NCI-H345 (cell line): ENCODE measurements around the gene CPM.
A peak's percentile ranks its signal among the peaks of the same experiment; 100 is the strongest.

ENCODE experiments used
- DNase-seq: peaks from one replicate; lab custom pipeline; 2025; lab: John Stamatoyannopoulos, UW

Gene CPM

DNA sequence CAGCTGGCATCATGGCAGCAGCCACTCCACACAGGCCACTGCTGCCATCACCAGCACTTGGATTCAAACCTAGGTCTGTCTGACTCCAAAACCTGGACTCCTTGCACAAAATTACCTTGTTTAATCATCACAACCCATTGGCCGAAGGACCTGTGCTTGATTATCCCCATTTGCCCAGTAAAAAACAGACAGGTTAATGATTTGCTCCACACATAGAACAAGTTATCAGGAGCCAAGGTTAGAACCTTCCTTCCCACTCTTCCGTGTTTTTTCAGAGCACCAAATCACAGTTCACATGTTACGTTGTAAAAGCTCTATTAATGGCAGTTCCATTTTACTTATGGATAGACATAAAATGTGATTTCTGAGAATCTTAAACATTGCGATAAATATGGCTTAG is 23.5 kb upstream of the CPM start:
- no peak for DNase-seq

DNA sequence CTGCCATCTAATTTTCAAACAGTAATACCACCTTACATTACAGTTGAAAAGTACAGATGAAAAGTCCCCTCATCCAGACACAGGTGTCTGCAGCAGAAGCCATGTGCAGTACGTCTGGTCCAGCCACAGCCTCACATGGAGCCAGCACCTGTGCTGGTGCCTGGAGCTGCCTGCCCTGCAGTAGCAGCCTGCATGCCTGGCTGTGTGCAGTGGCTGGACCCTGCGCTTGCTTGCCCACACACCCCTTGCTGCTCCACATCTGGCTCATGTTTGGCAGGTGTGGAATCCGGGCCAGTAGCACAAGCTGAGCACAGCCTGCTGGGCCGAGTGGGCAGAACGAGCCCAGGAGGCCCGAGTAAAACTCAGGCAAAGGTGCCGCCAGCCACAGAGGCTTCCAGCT is 21.8 kb upstream of the CPM start:
- DNase-seq, result no peak

DNA sequence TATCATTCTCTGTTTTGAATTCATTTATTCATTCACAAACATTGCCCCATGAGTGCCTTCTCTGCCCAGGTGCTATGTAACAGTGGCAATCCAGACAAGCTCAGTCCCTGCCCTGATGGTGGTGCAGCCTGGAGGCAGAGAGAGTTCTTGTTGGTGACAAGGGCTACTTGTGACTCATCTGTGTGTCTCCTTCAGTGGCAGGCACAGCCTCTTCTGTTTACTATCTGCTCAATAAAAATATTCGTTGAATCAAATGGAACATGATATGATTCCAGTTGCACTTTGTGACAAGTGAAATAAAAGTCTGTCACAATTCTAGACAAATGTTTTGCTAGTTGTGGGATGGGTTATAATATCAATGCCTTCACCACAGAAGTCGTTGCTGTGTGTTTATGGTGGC is 20.6 kb upstream of the CPM start:
- DNase-seq, result no peak

DNA sequence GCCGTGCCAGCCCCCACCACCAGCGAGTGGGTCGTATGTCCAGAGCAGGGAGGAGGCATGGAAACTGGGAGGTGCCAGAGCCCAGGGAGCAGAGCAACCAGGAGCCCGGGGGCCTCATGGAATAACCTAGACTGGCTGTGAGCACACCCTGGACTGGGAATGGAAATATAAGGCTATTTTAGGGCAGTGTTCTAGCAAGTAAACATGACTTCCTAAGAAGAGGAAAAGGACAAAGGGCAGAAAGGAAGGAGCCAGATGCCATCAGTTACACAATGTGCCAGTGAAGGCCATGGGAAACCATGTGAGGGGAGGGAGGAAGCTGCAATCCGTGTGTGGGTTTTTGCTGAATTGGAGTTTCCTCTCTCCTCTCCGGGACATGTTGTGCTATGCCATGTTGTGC is 18.7 kb upstream of the CPM start:
- DNase-seq, result no peak

DNA sequence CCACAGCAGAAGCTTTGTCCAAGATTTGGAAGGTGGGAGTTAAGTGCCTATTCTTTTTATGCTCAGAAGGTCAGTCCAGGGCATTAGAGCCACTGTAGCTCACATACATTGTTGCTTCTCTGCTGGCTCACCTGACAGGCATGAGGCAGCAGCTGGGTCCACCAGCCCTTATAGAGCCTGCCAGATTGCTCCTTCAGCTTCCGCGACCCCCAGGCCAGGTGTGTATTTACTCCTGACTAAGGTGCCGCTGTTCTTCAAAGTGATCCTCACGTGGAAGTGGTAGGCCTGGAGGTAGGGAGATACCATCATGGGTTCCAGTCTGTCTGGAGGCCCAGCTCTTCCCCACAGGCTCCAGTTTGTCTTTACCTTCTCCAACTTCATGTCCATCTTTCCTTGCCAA is 17.5 kb upstream of the CPM start:
- no peak for DNase-seq

DNA sequence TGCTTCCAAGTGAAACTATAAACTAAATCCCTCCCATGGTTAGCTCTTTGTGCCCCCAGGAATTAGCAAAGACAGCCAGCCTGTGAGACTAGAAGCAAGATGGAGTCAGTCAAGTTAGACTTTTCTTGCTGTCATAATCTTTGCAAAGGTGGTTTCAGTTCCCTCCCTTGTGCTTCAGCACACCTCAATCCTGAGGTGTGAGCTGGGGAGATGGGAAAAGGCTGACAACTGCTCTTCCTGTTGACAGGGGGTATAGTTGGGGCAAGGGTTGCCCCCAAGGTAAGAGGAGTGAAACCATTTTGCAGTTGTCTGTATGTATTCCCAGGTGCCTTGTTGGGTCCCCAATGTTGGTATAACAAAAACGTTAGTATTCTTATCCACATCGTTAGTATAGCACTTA is 12.3 kb upstream of the CPM start:
- no peak for DNase-seq

DNA sequence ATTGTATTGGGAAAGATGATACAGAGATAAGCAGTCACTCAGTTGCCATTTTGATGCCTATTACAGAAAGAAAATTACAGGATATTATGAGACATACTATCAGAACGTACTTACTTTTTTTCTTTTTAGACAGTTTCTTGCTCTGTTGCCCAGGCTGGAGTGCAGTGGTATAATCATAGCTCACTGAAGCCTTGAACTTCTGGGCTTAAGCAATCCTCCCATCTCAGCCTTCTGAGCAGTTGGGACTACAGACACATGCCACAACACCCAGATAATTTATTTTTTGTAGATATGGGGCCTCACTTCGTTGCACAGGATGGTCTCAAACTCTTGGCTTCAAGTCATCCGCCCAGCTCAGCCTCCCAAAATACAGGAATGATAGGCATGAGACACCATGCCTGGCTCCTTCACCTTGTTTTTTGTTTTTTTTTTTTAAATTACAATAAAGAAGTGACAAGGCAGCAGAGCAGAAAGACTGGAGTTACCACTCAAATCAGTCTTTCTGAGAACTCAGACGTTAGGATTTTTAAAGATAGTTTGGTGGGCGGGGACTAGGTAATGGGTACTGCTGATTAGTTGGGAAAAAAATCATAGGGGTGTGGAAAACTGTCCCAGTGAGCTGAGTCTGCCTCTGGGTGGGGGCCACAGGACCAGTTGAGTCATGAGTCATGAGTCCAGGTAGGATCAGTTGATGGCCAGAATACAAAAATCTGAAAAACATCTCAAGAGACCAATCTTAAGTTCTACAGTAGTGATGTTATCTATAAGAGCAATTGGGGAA is 11.5 kb upstream of the CPM start:
- no peak for DNase-seq

DNA sequence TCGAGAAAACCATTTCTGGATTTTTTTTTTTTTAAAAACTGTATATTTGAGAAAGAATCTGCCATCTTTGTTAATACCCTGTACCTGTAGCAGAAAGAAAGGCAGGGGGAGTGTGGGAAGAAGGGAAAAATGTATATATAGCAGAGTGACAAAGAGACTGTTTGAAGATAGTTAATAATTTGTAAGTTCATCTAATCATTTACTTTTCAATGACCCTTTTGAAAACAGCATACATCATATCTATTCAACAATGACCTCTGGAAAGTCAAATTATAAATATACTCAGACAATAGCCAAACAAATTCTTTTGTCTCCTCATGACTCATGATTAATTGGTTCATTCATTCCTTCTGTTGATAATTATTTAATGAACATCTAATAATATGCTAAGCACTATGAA is 10.9 kb upstream of the CPM start:
- no peak for DNase-seq

DNA sequence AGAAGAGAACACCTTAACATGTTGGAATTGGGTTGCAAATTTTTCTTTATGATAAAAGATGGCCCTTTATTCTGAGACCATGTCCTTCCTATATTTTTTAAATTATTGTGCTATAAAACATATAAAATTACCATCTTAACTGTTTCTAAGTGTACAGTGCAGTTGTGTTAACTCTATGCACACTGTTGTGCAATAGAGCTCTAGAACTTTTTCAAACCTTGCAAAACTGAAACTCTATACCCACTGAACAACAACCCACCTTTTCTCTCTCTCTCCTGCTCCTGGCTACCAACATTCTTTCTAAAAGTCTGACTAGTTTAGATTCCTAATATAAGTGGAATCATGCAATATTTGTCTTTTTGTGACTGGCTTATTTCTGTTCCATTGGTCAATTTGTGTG is 7.8 kb upstream of the CPM start:
- DNase-seq, result no peak

DNA sequence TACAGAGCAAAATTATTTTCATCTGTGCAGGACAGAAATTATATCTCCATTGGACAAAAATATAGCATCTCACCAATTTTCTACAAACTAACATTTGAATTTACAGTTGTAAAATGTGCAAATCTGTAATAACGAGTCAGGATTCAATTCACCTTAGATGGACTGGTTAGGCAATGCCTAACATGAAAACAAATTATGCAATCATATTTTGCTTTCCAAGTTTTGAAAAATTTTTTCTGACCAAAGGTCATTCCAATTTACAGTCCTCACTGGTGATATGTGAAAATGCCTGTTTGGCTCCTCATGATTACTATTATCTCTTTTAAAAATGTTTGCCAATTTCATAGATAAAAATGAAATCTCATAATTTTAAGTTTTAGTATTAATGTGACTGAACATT is 6.5 kb upstream of the CPM start:
- no peak for DNase-seq

DNA sequence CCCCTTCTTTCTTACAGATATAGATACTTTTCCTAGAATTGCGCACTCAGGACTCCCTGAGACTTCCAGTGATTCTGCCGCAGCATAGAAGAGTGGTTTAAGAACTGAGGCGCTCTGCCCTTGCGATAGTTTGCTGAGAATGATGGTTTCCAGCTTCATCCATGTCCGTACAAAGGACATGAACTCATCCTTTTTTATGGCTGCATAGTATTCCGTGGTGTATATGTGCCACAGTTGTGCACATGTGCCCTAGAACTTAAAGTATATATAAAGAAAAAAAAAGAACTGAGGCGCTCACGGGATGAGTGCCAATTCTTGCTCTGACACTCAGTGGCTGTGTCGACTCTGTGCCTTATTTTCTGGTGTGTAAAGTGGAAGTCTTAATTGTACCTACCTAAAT is 1.4 kb upstream of the CPM start:
- no peak for DNase-seq

DNA sequence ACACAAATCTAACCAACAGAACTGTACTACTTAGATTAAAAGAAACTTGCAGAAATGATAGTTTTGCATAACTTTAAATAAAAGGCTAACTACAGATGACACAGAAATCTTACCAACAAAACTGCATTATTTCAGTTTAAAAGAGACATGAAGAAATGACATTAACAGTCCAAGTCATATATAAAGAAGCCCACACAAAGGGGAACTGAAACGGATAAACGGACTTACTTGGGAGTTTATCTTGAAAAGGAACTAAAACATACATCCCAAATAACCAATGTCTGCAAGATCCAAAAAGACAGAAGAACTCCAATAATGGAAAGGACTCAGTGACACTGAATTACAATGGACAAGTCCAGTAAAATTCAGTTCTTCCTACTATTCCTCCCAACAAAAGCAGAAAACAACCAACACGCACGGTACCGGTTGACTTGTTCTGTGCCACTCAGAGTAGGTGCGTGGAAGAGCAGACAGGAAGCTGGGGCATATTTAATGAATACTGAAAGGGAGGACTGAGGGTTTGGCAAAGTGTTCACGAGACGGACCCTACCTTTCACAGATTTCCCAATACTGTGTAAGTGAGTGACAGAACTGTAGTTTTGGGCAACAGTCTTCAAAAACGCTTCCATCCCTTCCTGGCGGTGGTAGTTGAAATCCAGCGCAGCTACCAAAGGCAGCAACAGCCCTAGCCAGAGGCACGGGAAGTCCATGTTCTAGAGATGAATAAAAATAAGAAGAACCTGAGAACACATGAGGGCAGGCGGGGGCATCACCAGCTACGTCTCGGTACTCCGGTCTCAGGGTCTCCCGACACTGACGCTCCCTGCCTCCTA is 627 bp downstream of the CPM start:
- peak; percentile 35 for DNase-seq

DNA sequence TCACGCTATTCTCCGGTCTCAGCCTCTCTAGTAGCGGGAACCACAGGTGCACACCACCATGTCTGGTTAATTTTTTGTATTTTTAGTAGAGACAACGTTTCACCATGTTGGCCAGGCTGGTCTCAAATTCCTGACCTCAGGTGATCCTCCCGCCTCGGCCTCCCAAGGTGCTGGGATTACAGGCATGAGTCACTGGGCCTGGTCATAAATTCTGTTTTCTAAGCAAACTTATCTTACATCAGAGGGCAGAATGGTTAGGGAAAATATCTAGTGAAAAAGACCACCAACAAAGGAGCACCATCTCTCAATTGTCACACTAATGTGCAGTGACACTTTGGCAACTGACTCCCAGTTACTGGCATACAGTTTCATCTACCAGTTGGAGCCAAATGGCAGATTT is 2.8 kb downstream of the CPM start:
- no peak for DNase-seq

DNA sequence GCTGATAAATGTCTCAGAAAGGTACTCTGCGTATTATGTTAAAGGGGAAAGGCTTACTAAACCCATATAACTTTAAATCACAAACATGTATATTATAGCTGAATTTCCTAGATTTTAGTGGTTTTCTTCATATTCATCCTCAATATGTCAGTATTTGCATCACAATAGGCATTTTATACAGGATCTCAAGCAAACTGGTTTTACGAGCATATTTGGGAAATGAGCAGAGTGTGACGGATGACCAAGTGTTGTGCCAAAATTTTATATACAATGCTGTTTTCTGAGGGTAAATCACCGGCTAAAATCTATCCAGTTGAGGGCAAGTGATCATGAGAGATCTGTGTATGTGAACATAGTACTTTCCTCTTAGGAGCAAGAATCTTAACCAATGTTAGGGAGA is 8.4 kb downstream of the CPM start:
- no peak for DNase-seq

DNA sequence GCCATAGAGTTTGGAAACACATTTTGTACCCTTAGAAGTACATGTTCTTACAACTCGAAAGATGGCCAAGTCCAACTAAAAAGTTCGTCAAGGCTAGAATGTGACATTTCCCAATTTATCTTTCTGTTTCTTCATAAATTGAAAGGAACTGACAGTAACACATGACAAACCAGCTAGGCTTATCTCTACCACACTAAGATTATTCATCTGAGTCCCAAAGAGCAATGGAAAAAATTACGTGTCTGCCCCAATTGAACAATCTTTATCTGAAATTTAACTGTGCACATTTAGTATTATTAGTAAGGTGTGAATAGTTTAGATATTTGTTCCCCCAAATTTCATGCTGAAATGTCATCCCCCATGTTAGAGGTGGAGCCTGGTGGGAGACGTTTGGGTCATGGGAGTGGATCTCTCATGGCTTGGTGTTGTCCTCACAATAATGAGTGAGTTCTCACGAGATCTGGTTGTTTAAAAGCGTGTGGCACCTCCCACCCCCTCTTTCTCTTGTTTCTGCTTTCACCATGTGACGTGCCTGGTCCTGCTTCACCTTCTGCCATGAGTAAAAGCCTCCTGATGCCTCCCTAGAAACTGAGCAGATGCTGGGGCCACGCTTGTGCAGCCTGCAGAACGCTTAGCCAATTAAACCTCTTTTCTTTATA is 13.3 kb downstream of the CPM start:
- DNase-seq, result no peak

DNA sequence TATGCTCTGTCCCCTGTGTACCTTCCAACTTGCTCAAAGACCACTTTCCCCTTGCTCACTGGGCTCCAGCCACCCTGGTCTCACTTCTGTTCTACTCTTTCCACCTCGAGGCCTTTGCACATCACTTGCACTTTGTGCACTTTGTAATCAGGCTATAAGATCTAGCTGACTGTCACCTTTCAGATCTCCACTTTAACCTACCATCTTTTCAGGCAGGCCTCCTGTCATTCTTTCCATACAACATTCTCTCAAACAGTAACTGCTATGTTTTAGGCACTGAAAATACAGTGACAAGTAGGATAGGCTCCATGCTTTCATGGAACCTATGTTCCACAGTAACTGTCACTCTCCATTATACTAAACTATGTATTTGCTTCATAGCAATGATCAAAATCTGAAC is 14.0 kb downstream of the CPM start:
- DNase-seq, result no peak

DNA sequence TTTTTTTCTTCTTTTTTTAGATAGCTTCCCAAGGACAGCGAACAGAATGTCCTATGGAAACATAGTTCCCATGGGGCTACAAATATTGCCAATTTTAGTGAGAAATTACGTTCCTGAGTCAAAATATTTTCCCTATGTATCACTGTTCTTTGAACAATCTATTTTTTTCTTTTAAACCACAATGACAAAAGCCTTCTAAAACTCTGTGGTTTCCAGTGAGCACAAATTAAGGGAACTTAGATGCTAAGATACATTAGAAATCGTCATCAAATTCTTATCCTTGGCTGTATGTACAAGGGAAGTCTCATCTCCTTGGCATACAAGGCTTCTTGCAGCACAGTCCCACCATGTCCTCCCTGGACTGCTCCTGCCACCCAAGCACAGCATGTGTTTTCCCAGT is 17.9 kb downstream of the CPM start:
- no peak for DNase-seq

DNA sequence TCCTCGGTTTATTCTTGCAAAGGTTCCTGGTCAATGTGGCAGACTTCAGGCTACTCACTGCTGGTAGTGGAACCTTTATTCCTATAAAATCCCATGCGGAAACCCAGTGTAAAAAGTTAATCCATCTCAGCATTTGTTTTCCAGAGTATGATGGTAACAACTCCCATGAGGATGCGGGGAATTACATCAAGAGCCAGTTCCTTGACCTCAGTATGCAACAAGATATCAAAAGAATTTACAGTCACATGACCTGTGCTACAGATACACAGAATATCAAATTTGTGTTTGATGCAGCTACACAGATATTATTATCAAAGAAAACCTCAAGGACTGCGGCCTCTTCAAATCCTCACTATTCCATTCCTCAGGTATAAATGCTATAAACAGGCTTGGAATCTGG is 19.3 kb downstream of the CPM start:
- DNase-seq, result no peak

DNA sequence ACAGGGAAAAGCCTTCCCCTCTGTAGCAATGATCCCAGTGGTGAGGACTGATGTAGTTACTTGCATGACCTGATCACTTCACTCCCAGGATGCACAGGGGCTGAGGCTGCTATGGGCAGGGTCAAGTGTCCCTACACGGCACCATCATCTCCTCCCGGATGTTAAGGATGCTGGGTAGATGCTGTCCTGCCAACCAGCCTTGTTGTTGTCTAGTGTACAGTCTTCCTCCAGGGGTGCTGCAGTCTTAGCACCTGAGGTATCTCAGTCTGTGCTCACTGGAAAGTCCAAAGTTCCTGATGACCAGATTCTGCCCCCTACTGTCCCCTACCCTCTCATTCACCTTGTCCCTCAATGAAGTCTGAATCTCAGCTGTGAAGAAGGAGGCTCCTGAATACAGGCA is 20.1 kb downstream of the CPM start:
- DNase-seq, result no peak

DNA sequence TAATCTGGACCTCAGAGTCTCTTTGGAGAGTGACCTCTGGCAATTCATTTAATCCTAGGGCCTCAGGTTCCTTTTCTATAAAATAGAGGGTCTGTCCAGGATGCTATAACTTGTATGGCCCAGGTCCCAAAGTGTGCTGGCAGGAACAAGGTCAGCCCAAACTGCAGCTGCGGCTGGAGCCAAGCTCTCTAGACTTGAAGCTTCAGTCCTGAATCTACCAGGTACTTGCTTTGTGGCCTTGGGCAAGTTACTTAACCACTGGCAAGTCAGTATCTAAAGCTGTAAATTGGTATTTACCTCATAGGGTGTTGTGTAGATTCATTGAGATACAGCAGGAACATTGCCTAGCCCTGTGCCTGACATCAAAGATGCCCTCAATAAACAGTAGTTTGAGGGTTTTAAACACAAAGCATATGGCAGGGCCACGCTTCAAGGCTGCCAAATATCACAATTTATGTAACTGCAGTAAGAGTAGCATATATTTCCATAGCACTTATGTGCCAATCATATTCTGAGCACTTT is 21.7 kb downstream of the CPM start:
- no peak for DNase-seq

DNA sequence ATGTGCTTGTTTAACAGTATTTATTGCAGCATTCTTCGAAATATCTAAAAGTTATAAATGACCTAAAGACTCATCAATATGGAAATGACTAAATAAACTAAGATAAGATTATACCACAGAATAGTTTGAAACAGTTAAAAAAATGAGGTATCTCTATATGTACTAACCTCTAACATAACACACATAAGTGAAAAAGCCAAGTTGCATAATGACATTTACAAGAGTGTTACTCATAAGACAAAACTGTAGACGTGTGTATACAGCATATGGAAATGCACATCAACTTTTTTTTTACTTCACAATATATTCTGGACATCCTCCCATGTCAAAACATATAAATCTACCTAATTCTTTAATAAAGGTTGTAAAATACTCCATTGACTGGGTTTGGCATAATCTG is 22.8 kb downstream of the CPM start:
- DNase-seq, result no peak

DNA sequence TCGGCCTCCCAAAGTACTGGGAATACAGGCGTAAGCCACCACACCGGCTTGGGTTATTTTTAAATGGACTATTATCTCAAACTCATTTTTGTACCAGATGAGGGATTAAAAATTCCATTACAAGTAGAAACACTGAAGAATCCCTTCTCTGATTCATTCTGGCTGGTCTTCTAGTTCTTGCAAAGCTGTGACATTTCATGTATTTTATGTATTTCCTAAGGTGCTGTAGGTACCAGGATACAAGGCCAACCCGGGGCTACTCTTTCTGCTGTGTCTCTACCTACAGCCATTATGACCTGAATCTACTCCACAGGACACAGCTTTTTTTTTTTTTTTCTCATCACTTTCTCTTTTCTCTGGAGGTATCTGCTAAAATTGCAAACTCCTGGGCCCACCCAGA is 24.9 kb downstream of the CPM start:
- no peak for DNase-seq

DNA sequence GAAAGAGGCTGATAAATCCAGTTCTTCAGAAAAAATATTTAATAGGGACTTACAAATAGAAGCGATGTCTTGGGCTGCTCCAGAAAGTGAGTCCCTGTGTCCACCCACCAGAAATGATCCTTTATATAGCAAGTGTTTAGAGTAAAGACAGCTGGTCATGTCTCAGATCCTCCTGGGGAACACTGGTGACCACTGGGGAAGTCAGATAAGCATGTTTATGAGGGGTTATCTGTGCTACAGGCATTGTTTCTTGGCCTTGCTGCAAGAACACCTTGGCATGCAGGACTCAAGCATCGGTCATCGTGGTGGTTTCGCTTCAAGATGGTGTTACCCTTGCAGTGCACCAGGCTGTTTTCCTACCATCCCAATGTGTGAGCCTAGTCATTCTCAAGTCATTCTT is 27.2 kb downstream of the CPM start:
- DNase-seq, result no peak
